Ecto neural progenitor cell (in vitro differentiated cells): Measurements from ENCODE around the gene CCBE1.

Source experiments
- DNase-seq: peaks from one replicate; pipeline ENCODE4 v3.0.0-alpha.2; 2018; ENCODE audit warnings: low spot score

Gene CCBE1

DNA sequence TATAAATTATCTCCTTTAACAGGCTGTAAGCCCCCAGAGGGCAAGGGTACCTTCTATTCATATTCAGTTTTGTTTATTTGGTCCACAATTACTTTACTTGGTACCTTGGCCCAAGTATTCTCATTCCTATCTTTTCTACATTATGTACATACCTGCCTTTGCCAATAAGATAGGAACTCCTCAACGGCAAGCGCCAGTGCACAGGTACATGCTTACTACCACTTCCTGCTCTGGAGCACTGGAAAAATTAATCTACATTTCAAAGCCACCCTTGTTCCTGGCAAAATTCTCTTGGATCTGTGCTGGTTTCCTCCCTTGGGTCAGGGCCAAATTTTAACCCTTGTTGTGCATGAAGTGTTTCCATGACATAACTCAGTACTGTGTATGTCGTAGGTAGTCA, 303.8 kb downstream of the CCBE1 start:
- no peak for DNase-seq

- no peak for DNase-seq
Measured at GRCh38 chr18:59388817-59389216, 308.4 kb downstream of the CCBE1 start.

- no peak for DNase-seq
Measured at GRCh38 chr18:59387687-59388565, 309.3 kb downstream of the CCBE1 start.

DNA sequence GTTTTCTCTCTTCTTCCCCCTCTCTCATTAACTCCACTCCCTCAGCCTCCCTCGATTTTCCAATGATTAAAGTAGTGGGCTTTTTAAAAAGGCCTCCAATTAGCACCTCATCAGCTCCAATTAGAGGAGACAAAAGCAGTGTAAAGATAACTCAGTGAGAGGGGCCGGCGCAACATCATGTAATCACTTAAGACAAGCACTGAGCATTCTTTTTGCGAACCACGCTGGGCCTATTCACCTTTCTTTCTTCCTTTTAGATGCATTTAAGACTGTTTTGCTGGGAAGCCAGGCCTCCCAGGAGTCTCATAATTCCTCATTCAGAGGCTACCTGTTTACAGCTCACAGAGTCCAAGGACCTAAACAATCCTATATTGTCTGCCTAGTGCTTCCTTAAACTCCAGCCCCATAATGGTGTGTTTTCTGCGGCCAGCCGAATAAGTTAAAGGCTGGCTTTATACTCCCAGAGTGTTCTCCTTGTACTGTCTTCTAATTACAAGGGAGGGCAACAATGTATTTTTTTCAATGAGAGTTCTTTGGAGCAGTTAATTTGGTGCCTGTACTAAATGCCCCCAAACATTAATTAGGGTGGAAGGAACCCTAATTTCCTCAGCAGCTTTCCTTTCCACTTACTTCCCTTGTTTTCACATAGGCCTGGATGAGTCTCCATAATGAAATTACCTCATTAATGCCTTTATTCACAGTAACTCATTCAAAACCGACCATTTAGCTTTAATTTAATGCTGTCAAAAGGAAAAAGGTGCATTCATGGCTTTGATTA, 310.1 kb downstream of the CCBE1 start:
- no peak for DNase-seq

- no peak for DNase-seq
Measured at GRCh38 chr18:59385191-59385590, 312.0 kb downstream of the CCBE1 start.

DNA sequence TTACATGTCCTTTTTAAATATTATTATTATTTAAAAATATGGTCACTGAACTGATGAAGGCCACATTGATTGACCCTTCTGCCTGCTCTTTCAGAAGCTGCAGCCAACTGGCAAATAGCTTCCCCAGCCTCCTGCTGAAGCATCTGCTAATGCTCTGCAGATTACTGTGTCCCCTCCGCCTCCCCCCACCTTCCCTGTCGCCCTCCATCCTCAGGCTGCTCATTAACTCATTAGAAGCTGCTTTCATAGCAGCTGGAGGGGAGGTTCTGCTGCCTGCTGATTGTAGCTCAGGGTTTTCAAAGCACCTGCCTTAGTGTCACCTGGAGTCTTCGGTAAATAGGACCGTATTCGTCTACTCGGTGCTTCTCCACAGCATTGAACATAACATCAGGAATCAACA, 313.4 kb downstream of the CCBE1 start:
- peak; percentile 62 for DNase-seq

GRCh38 chr18:59382383-59382782, 314.8 kb downstream of the CCBE1 start:
- DNase-seq = no peak

DNA sequence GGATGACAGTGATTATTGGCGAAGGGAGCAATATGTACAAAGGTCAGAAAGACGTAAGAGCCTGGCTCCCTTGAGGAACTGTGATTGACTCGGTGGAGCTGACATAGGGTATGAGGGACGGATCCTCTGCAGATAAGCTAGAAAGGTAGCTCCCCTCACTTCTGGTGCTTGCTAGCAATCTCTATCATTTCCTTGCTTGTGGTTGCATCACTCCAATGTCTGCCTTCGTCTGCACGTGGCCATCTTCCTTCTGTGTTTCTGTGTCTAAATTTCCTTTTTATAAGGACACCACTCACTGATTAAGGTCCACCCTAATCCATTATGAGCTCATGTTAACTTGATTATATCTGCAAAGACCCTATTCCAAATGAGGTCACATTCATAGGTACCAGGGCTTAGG, 315.3 kb downstream of the CCBE1 start:
- no peak for DNase-seq
